HG03342 (cell line): ENCODE results near the gene RNF128.

ENCODE experiments used
- ATAC-seq: cut with Tn5 transposase; IDR thresholded peaks from one replicate; pipeline ENCODE4 v1.9.1; 2021; ENCODE audit warnings: mild to moderate bottlenecking, moderate library complexity; ENCODE audit not compliant: unreplicated experiment

Gene RNF128

GRCh38 chrX:106726485-106727437 lies at the start of gene RNF128:
Gene RNF128 (plus strand): TSS chrX:106726701. CDS start chrX:106726914, 213 bp downstream.
- ATAC-seq: no peak

DNA sequence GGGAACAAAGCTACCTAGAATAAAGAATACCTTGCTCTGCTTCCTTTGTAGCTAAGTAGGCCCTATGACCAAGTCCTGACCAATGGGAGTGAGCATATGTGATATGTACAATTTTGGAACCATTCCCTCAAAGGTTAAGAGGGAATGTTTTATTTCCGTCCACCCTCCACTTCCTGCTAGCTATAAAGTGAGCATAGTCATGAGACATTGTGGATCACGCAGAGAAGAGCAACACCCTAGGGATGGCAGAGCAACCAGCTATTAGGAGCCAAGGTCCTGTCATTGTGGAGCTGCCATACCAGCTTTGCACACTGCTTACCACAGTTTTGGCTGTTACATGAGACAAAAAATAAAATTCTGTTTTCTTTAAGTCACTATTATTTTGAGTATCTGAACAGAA lies 45.8 kb upstream of the RNF128 start:
- ATAC-seq: no peak

DNA sequence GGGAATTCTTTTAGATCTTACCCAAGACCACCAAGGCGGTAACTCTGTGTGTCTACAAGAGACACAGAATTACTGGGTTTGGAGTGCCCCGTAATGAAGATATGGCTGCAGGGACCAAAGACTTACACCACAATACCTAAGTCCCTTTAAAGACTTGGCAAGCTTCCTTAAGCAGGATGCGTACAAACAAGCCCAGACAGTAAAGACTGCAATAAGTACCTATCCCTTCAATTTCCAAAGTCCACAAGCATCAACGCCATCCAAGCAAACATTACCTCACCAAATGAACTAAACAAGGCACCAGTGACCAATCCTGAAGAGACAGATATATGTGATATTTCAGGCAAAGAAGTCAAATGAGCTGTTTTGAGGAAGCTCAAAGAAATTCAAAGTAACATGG lies 42.3 kb upstream of the RNF128 start:
- no peak for ATAC-seq

DNA sequence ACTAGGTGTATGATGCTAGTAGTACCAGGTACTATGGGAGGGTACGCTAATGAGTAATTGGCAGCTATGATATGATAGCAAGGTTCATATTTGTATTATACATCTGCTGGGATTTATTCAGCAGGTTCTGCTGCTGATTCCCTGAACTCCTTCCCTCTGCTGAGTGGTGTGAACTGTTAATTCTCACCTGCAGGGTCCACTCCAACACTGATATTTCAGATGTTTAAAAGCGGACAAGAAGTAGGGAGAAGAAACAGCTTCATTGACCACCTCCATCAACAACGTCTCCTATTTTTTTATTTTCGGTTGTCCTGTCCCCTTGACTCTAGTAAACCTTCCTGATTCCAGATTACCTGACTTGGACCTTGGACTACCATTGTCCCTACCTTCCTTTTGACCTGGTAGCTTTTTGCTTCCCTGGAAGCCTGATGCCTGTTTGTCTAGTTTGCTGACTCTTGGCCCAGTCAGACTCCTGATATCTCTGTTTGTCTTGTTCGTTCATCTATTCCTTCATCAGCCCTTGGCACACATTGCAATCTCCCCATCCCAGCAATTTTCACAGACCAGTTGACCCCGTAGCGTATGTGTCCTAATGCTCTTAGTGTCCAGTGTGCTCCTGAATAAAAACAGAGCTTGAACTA lies 34.0 kb upstream of the RNF128 start:
- ATAC-seq: no peak

DNA sequence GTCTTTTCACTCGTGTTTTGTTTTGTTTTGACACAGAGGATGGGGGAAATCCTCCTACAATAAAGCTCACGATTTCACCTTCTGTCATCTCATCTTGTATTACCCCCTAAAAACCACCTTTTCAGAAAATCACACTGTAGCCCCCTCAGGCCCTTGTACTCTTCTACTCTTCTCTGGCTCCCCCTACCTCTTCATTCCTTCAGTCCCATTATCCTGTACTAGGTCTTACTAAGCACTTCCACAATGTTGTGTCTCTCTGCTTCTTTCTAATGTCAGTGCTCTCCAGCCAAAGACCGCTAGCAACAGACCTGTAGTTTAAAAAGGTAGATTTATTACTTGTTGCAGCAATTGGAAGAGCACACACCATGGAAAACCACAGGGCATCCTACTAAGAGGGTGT lies 30.0 kb upstream of the RNF128 start:
- ATAC-seq: no peak

GRCh38 chrX:106698693-106699092 lies 27.8 kb upstream of the RNF128 start:
- ATAC-seq: no peak

DNA sequence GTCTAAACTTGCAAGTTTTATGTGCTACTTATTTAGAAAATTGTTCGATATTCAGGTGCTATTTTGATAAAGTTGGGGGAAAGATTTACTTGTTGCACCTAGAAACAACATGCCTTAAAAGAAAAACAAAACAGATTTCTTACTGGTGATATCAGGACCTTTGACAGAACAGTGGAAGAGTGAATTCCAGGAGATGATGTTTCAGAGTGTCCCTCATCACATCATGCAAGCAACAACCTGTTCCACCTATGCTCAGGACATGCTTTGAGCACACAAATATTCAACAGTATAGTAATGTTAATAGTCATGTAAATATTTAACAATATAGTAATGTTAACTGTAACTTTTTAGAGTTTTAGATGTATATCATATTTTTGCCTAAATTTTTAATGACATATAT lies 23.9 kb upstream of the RNF128 start:
- ATAC-seq: no peak

DNA sequence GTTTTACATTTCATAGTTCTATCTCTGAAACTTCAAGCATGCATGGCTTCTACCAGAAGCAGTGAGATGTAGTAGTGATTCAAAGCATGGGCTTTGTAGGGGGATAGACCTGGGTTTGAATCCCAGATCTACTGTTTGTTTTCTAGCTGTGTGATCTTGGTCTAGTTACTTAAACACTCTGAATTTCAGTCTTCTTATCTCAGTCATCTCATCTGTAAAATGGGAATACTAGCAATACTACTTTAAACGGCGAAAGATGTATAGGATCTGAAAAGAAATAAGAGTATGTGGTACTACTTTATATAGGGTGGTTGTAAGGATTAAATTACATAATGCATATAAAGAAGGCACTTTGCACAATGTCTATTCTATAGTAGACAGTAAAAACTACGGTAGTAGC lies 20.0 kb upstream of the RNF128 start:
- ATAC-seq: no peak

DNA sequence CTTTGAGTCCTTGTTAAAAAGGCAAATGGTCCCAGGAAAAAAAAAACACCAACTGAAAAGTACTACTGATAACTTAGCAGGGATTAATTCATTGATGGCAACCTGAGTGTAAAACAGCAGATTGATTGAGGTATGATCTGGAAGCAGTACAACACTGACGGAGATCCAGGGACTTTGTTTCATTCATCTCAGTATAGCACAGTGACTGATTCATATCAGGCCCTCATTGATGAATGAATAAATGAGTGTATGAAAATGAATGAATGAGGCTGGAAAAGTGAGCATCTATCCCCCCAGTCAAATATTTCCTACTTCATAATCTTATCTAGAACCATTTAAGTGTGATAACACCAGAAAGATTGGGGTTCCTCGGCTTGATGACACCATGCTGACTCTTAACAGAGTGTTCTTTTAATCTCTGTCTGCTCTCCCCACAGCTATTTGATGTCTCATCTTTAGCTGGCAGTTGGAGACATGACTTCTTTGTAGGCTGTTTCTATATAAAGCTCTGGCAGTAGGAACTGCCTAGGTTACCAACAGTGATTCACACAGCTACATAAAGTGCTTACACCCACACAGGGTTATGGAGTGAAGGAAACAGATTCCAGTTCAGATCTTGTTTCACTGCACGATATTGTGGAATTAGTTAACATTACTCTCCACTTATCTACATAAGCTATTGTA lies 18.6 kb upstream of the RNF128 start:
- ATAC-seq: no peak

DNA sequence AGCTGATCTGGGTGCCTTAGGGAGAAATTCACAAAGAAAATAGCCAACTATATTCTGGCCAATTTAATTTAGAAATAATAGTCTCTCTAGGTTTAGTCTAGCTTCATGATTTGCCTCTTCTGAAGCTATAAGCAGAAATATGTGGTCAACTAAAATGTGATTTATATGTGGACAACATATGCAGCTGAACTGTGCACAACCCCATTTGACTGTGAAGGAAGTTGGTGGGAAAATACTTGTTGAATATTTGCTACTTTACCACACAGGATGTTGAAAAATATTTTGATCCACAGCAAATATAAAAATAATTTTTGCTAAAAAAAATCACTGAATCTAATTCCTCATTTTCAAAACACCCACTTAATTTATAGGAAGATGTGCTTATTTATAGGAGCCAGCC lies 15.7 kb upstream of the RNF128 start:
- no peak for ATAC-seq

- ATAC-seq: no peak
Measured at GRCh38 chrX:106711375-106711774, 15.1 kb upstream of the RNF128 start.

- ATAC-seq: no peak
Measured at GRCh38 chrX:106716004-106716403, 10.5 kb upstream of the RNF128 start.

GRCh38 chrX:106716463-106716862 lies 10.0 kb upstream of the RNF128 start:
- no peak for ATAC-seq

DNA sequence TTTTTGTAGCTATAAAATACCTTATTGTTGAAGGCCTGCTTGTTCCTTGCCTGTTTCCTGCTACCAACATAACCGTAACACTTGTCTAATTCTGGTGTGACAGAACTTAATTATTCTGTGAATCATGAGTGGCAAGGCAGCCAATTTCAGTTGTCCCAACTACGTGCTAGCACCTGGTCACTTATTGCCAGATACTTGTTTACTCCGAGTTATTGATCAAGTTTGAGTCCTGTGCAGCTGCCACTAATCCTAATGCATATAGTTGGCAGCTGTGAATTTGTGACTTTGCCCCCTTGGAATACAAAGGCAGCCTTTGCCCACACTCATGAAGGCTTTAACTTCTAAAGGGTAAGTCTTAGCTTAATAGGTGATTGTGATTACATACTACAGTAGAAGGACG lies 7.8 kb upstream of the RNF128 start:
- no peak for ATAC-seq

GRCh38 chrX:106725931-106726330 lies 570 bp upstream of the RNF128 start:
- no peak for ATAC-seq

DNA sequence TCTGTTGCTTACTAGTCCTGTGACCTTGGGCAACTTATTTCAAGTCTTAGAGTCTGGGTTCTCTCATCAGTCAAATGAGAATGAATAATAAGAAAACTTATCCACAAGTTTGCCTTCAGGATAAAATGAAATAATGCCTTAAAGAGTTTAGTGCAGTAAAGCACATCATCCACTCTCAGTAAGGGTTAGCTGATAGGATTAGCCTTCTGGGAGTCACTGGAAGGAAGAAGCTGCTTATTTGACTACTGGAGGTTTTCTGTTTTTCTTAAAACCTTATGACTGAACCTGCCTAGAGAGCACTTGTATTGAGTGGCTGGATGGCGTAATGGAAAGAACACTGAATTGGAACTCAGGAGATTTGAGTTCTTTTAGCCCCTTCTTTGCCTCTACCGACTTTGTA lies 1.8 kb downstream of the RNF128 start:
- ATAC-seq: no peak

DNA sequence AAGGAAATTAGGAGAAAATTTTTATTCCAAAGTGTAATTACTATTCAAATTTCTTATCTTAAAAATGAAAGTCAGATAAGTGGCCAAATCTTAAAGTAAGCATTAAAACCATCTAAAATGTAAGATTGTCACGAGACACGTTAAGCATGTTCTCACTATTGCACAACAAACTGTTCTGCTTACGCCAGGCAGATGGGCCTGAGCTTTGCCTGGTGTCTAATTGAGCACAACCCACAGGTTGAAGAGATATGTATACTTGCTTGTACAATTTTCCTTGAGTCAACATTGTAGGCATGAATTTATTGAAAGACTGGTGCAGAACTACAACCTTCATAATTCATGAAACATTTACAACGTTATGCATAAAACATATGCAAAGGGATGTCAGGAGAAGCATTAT lies 3.9 kb downstream of the RNF128 start:
- no peak for ATAC-seq

GRCh38 chrX:106731590-106731989 lies 5.1 kb downstream of the RNF128 start:
- ATAC-seq: no peak

DNA sequence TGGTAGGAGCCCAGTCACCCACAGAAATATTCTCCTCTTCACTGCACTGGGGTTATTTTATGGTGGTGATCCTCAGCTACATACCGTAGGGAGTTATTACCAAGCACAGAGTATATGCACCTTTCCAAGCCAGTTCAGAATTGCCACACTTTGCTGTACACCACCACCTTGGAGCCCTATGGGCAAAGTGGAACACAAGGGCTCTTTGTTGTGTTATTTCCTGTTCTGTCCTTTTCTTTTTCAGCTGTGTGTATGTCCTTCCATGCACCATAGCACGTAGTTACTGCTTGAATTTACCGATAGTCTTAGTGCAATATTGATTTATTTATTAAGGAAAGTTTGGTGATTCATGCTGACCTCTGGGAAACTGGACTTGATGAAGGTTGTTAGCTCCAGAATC lies 8.3 kb downstream of the RNF128 start:
- ATAC-seq: no peak

GRCh38 chrX:106740193-106740780 lies 13.8 kb downstream of the RNF128 start:
- ATAC-seq: no peak

DNA sequence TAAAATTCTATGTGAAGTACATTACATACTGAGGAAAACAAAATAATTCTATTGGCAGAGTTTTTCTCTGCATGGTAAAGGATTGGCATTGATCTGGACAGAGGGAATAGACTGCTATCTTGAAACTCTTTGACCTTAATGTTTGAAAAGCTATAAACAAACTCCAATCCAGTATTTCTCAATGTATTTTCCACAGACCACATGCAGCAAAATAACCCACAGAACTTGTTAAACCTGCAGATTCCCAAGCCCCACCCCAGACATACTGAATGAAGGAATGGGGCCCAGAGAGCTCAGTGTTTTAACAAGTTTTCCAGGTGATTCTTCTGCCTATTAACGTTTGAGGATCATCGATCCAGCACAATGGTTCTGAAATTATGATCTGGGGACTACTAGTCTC lies 15.7 kb downstream of the RNF128 start:
- ATAC-seq: no peak
